ENCODE results near the gene SLC5A12.
"Not testable (repeated sequence)": the region's sequence is repeated elsewhere in the genome, so short reads cannot be mapped to it uniquely, and the experiment has no call there.

The SLC5A12 gene

GRCh38 chr11:26649884-26650283 is 72.0 kb downstream of the SLC5A12 start:
- peak; percentile 32 for DNase-seq

GRCh38 chr11:26643314-26643713 is 78.5 kb downstream of the SLC5A12 start:
- not testable (repeated sequence) for DNase-seq

- no peak for DNase-seq
Observed at GRCh38 chr11:26632691-26633159, 89.1 kb downstream of the SLC5A12 start.

GRCh38 chr11:26626346-26626745 is 95.5 kb downstream of the SLC5A12 start:
- DNase-seq: no peak

- no peak for DNase-seq
Observed at GRCh38 chr11:26623076-26623659, 98.7 kb downstream of the SLC5A12 start.

GRCh38 chr11:26622181-26622580 is 99.7 kb downstream of the SLC5A12 start:
- DNase-seq: no peak

- peak; percentile 75 for DNase-seq
Observed at GRCh38 chr11:26621132-26621531, 100.7 kb downstream of the SLC5A12 start.

- no peak for DNase-seq
Observed at GRCh38 chr11:26620282-26621045, 101.4 kb downstream of the SLC5A12 start.

GRCh38 chr11:26618441-26618840 is 103.4 kb downstream of the SLC5A12 start:
- no peak for DNase-seq

All from amniotic stem cell (primary cell).